ELR (cell line): ENCODE results near the gene KCNK13.
"Not testable (repeated sequence)": the region's sequence is repeated elsewhere in the genome, so short reads cannot be mapped to it uniquely, and the experiment has no call there.

Experiments
- DNase-seq: peaks from one replicate; pipeline ENCODE4 v3.0.0-alpha.2; 2015; ENCODE audit warnings: low read depth

Gene KCNK13

GRCh38 chr14:90060965-90061684, 669 bp upstream of the KCNK13 start:
- no peak for DNase-seq

GRCh38 chr14:90062127-90062794, 467 bp downstream of the KCNK13 start:
- no peak for DNase-seq

- no peak for DNase-seq
Observed at GRCh38 chr14:90062822-90063539, 1.2 kb downstream of the KCNK13 start.

DNA sequence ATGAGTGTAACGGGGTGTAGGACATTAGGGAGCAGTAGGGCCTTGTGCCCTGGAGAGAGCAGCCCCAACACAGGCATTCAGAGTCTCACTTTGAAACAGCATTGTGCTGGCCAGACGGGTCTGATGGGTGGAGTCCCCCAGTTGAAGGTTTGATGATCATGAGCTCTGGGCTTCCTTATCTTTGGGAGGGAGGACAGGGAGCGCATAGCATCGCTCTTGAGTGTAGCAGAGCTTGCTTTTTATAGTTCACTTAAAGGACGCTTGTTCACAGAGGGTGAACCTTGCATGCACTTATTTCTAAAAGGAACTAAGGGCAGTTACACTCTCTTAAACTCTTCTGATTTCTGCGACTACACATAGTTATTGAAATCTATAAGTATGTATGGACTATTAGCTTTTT, 10.6 kb downstream of the KCNK13 start:
- no peak for DNase-seq

DNA sequence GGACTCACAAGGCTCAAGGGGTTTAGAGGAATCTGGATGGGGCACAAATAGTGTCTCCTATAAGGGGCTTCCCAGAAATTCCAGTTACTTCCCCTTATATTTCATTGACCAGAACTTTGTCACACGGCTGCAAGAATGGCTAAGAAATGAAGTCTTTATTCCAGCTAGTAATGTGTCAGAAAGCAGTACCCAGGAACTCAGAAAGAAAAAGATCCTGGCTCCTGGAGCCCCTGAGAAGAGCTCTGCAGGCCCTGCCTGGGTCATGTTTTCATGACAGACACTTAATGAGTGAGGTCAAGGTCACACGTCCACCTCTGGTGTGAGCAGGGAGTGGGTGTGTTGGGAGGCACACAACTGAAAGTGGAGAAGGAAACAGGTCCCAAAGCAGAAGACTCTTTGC, 17.8 kb downstream of the KCNK13 start:
- no peak for DNase-seq

- DNase-seq, result peak; percentile 52
Observed at GRCh38 chr14:90087433-90087832, 25.6 kb downstream of the KCNK13 start.

- no peak for DNase-seq
Observed at GRCh38 chr14:90088176-90088575, 26.4 kb downstream of the KCNK13 start.

DNA sequence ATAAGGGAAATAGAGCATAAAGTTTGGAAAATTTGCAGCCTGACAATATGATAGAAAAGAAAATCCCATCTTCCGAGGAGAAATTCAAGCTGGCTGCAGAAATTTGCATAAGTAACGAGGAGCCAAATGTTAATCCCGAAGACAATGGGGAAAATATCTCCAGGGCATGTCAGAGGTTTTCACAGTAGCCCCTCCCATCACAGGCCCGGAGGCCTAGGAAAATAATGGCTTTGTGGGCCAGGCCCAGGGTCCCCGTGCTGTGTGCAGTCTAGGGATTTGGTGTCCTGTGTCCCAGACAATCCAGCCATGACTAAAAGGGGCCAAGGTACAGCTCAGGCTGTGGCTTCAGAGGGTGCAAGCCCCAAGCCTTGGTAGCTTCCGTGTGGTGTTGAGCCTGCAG, 27.7 kb downstream of the KCNK13 start:
- DNase-seq, result not testable (repeated sequence)

GRCh38 chr14:90091393-90091792, 29.6 kb downstream of the KCNK13 start:
- no peak for DNase-seq

- DNase-seq, result peak; percentile 42
Observed at GRCh38 chr14:90093942-90094595, 32.3 kb downstream of the KCNK13 start.

GRCh38 chr14:90095096-90095495, 33.3 kb downstream of the KCNK13 start:
- DNase-seq, result no peak

- no peak for DNase-seq
Observed at GRCh38 chr14:90096566-90096965, 34.8 kb downstream of the KCNK13 start.

- DNase-seq, result no peak
Observed at GRCh38 chr14:90103808-90104207, 42.0 kb downstream of the KCNK13 start.

DNA sequence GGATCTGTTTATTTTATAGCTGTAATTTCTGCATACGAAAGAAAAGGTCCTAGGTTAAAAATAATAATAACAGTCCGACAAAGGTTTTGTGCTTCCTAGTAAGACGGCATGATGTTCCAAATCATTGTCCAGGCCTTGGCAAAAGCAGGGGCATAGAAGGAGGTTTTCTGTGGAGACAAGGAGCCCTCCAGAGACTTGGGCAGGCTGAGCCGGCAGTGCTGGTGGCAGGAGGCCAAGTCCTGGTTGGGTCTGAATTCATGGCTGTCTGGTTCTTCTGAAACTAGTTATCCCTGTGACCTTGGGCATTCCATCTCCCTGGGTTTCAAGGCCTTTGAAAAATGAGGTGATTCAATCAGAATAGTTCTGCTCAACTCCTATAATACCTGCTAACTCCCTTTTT, 44.0 kb downstream of the KCNK13 start:
- no peak for DNase-seq

DNA sequence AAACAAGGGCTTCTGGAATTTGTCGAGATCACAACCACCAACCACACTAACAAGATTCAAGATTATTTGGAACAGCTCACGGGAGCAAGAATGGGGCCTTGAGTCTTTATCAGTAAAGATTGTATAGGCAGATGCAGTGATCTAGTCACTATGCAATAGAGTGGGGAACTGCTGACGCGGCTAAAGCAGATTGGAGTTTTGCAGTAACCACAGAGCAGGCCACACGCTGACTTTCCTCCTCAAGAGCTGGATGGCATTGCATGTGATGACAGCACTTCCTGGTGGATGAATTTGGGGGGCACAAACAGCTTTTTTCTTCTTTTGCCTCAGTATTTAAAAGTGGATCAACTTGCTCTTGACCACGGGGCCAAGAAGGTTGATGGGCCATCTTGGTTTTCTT, 46.0 kb downstream of the KCNK13 start:
- no peak for DNase-seq

DNA sequence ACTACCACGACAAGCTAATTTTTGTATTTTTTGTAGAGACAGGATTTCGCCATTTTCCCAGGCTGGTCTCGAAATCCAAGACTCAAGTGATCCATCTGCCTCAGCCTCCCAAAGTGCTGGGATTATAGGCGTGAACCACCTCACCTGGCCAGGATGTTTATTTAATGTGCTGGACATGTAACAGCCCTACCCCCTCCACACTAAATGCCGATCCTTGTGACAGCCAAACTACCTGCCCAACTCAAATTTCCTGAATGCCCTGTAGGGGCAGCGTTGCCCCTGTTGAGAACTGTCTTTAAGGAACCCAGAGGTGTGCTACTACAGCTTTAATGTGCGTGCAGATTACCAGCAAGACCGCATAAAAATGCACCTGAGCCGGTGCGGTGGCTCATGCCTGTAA, 48.1 kb downstream of the KCNK13 start:
- DNase-seq, result peak; percentile 14

- DNase-seq, result peak; percentile 82
Observed at GRCh38 chr14:90111895-90112534, 50.2 kb downstream of the KCNK13 start.

GRCh38 chr14:90114554-90114953, 52.8 kb downstream of the KCNK13 start:
- peak; percentile 22 for DNase-seq

DNA sequence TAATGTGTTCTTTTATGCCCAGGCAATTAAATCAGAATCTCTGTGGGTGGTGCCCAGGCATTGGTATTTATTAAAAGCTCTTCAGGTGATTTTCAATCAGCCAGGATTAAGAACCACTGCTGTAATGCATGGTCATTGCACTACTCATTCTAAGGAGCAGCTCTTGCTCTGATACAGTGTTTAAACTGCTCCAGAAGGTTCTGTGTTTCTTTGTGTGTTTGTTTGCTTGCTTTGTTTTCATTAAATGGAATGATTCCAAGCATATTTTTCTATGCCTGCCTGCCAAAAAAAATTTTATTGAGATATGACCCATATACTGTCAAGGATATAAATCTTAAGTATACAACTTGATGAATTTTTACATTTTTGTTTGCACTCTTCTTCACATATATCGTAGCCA, 54.0 kb downstream of the KCNK13 start:
- DNase-seq, result no peak

GRCh38 chr14:90116444-90116843, 54.6 kb downstream of the KCNK13 start:
- no peak for DNase-seq

DNA sequence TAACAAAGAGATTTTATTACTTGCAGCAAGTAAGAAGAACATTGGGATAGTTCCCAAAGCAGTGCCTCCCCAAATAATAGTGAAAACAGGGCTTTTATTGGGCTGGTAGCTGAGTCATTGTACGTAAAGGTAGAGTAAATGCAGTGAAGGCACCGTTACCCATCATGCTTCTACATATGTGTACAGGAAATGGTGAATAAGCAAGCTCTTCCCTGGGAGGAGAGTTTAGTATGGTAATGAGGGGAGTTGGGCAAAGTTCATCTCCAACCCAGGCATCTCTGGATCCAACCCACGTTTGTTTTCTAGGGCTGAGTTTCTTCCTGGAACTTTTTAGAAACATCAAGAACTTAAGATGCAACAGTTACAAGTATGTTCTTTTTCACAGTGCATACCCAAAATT, 56.2 kb downstream of the KCNK13 start:
- no peak for DNase-seq

- no peak for DNase-seq
Observed at GRCh38 chr14:90126260-90126659, 64.5 kb downstream of the KCNK13 start.
